Femur (tissue), 1 donor: ENCODE results near the gene ZNF71.
"Not testable (repeated sequence)": the region's sequence is repeated elsewhere in the genome, so short reads cannot be mapped to it uniquely, and the experiment has no call there.

ENCODE experiments used
- DNase-seq: peaks from one replicate; pipeline ENCODE4 v3.0.0-alpha.2; 2017

ZNF71 gene

GRCh38 chr19:56623006-56623405 lies 27.9 kb downstream of the ZNF71 start:
- DNase-seq, result no peak

DNA sequence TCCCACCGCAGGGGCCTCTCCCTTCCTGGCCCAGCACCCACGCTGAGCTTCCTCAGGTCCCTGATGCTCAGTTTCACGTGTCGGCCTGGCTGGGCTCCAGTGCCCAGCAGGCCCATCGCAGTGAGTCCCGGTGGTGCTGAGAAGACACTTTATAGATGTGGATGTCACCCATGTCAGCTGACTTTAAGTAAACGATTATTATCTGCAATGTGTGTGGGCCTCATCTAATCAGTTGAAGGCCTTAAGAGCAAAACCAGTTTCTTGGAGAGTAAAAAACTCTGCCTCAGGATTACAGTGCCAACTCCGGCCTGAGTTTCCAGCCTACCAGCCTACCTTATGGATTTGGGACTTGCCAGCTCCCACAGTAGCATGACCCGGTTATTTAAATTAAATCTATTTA lies 30.6 kb downstream of the ZNF71 start:
- no peak for DNase-seq

GRCh38 chr19:56633021-56633420 lies 37.9 kb downstream of the ZNF71 start:
- DNase-seq, result no peak

- peak; percentile 90 for DNase-seq
These were observed 43.0 kb downstream of the ZNF71 start for GRCh38 chr19:56637976-56638555.

GRCh38 chr19:56639217-56639616 lies 44.1 kb downstream of the ZNF71 start:
- no peak for DNase-seq

- no peak for DNase-seq
These were observed 47.8 kb downstream of the ZNF71 start, which contains the start of gene SMIM17 for GRCh38 chr19:56642711-56643459. SMIM17 (plus strand) TSS chr19:56643159; CDS start chr19:56645668, 2,509 bp downstream.

DNA sequence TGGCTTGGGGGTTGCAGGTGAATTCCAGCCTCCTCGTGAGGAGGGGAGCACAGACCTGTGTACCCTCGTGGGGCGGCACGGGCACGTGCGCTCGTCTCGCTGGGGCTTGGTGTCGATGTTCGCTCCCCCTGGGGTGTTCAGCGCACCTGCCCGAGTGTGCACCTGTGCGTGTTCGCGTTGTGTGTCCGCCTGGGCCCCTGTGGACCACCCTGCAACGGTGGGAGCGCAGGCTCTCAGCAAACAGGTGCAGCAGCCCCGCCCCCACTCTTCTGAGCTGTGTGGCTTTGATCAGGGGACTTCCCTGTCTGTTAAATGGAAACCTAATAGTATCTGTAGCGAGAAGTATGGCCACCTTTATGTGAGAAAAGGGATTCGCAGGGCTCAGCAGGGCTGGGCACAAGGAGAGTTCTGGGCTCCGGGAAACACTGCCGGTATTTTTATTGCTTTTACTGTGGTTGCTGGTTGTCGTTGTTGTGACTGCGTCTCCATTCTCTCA lies 48.4 kb downstream of the ZNF71 start:
- DNase-seq, result no peak

- no peak for DNase-seq
These were observed 59.0 kb downstream of the ZNF71 start for GRCh38 chr19:56654151-56654550.

- no peak for DNase-seq
These were observed 65.4 kb downstream of the ZNF71 start for GRCh38 chr19:56660381-56661107.

DNA sequence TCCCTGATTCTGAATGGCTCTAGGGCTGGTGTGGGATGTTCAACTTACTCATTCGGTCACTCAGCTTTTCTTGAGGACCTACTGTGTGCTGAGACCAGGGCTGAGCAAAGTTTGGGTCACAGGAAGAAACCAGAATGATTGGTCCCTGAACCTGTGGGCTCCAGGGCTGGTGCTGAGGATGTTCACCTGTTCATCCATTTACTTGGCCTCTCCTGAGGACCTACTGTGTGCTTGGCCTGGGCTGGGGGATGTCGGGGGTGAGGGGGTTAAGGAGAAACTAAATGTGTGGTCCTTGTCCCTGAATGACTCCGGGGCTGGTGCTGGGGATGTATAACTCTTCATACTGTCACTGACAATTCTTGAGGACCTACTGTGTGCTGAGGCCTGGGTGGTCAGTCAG lies 66.1 kb downstream of the ZNF71 start:
- no peak for DNase-seq

- DNase-seq, result no peak
These were observed 68.9 kb downstream of the ZNF71 start for GRCh38 chr19:56663931-56664500.

DNA sequence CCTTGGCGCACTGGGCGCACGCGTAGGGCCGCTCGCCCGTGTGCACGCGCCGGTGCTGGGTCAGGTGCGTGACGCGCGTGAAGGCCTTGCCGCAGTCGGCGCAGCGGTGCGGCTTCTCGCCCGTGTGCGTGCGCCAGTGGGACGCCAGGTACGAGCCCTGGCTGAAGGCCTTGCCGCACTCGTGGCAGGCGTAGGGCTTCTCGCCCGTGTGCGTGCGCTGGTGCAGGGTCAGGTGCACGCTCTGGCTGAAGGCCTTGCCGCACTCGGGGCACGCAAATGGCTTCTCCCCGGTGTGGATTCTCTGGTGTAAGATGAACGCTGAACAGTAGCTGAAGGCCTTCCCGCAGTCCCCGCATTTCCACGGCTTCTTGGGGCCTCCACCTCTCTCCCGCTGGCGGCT lies 69.4 kb downstream of the ZNF71 start:
- no peak for DNase-seq

DNA sequence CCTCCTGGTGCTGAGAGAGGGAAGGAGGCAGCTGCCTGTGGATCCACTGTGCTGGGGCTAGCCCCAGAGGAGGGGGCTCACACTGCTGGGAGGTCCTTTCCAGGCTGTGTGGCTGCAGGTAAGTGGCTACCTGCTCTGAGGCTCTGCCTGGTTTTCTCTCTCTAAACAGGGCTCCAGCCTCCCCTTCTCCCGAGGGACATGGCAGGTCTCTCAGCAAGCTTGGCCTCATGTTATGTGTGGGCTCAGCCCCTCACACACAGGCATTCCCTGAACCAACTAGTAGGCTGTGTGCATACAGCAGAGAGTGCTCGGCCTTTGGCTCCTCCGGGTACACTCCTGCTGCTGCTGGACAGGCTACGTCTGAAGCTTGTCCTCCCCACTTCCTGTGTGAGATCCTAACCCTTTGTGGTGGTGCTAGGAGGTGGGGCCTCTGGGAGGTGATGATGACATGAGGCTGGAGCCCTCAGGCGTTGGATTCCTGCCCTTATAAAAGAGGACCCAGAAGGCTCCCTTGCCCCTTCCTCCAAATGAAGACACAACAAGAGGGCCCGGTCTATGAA lies 72.3 kb downstream of the ZNF71 start:
- no peak for DNase-seq

GRCh38 chr19:56668676-56669075 lies 73.6 kb downstream of the ZNF71 start:
- no peak for DNase-seq

GRCh38 chr19:56670401-56670960 lies 75.4 kb downstream of the ZNF71 start:
- no peak for DNase-seq

GRCh38 chr19:56670961-56671612 lies 76.0 kb downstream of the ZNF71 start:
- peak; percentile 22 for DNase-seq

- peak; percentile 94 for DNase-seq
These were observed 76.5 kb downstream of the ZNF71 start, which contains the start of gene ZNF835 for GRCh38 chr19:56671613-56671994. ZNF835 (minus strand) TSS chr19:56671757; CDS start chr19:56665198, 6,559 bp downstream.

- DNase-seq, result not testable (repeated sequence)
These were observed 77.5 kb downstream of the ZNF71 start for GRCh38 chr19:56672610-56673009.
